ENCODE results near the gene PGM2.
A peak's percentile ranks its signal among the peaks of the same experiment; 100 is the strongest.
"Not testable (repeated sequence)": the region's sequence is repeated elsewhere in the genome, so short reads cannot be mapped to it uniquely, and the experiment has no call there.

PGM2 gene

DNA sequence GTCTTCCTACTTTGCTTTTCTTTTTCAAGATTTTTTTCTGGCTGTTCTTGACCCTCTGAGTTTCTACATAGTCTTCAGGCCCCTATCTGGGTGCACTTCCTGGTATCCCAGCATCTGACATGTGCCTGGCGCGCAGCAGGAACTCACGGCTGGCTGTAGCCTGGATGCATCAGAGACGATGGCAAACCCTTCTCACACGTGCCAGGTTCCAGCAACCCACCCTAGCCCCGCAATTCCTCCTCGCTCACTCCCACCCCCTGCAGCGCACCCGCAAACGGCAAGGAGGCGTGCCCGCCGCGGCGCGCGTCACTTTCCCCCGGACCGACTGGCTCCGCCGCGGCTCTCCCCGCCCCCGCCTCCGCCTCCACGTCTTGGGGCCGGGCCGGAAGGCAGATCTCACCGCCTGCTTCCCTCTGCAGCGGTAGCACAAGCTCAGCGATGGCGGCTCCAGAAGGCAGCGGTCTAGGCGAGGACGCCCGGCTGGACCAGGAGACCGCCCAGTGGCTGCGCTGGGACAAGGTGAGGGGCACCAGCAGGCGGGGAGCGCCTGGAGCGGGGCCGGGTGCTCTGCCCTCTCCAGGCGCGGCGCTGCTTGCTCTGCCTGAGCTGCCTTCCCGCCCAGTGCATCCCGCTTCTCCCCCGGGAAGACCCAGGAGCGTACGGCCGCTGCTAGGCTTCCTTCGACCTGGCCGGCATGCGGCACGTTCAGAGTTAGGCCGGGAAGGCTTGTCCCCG lies at the start of gene PGM2:
TSS of gene PGM2 (plus strand) at position 392 of the 735 bp plus-strand sequence. CDS start at position 439, 47 bp downstream.
- ChIA-PET POLR2A (interaction anchor here (0.6 to 1.6 kb wide), 3 partner anchors 12 to 66 kb away, joined by 3 to 8 read pairs (median 4); no protein-coding TSS in a partner anchor), CTCF (interaction anchor here (0.7 to 2.9 kb wide), 6 partner anchors 9 to 215 kb away, joined by 3 to 15 read pairs (median 4); no protein-coding TSS in a partner anchor)
- TF ChIP-seq, protein P1, sequence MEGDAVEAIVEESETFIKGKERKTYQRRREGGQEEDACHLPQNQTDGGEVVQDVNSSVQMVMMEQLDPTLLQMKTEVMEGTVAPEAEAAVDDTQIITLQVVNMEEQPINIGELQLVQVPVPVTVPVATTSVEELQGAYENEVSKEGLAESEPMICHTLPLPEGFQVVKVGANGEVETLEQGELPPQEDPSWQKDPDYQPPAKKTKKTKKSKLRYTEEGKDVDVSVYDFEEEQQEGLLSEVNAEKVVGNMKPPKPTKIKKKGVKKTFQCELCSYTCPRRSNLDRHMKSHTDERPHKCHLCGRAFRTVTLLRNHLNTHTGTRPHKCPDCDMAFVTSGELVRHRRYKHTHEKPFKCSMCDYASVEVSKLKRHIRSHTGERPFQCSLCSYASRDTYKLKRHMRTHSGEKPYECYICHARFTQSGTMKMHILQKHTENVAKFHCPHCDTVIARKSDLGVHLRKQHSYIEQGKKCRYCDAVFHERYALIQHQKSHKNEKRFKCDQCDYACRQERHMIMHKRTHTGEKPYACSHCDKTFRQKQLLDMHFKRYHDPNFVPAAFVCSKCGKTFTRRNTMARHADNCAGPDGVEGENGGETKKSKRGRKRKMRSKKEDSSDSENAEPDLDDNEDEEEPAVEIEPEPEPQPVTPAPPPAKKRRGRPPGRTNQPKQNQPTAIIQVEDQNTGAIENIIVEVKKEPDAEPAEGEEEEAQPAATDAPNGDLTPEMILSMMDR (IDR thresholded peaks at IDR 0.05; ENCODE audit: control extremely low read depth, extremely low read depth, low read depth, missing control alignments) = no peak
- peak; percentile 95 for DNase-seq (ENCODE audit: extremely low spot score)

DNA sequence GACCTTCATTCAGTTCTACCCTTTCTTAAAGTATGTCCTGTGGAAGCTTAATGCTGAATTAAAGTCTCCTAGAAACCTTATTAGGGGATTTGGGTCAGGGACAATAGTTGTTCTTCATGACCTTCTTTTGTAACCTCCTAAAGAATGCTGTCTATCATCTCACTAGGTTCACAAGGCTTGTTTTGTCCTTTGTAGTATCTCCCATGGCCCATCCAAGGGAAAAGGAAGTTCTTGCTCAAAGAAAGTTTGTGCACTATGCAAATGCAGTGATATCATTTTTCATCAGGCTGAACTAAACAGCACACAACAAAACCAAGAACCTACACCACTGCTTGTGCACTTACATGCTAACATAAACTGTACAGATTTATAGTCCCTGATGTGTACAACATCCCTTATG lies 46.6 kb upstream of the PGM2 start:
- ChIA-PET CTCF (no interaction called here), POLR2A (no interaction called here)
- DNase-seq (ENCODE audit: extremely low spot score) = no peak
- TF ChIP-seq, protein P1 (IDR thresholded peaks at IDR 0.05; ENCODE audit: control extremely low read depth, extremely low read depth, low read depth, missing control alignments) = no peak

DNA sequence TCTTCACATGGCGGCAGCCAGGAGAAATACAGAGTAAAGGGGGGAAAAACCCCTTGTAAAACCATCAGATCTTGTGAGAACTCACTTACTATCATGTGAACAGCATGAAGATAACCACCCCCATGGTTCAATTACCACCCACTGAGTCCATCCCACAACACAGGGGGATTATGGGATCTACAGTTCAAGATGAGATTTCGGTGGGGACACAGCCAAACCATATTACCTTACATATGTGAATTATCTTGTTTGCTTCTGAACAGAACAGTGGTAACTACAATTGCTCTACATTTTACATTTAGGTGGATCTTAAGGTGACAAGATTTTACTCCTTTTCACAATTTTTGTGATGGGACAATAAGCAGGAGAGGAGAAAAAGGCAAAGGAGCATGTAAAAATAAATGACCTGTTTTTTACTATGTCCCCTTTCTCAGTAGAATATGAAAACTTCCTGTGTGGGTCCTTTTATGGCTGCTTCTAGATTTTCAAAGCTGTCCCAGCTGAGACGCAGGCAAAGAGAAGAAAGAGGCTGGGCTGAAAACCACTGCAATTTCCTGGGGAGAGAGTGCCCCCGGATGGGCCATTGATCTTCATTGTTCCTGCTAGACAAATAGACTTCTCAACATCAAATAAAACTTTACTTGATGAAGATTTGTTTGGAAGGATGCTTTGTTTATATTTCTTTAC lies 45.9 kb upstream of the PGM2 start:
- ChIA-PET POLR2A (no interaction called here), CTCF (interaction anchor here (1.0 kb wide), 1 partner anchor 26 kb away, joined by 3 read pairs; no protein-coding TSS in a partner anchor)

DNA sequence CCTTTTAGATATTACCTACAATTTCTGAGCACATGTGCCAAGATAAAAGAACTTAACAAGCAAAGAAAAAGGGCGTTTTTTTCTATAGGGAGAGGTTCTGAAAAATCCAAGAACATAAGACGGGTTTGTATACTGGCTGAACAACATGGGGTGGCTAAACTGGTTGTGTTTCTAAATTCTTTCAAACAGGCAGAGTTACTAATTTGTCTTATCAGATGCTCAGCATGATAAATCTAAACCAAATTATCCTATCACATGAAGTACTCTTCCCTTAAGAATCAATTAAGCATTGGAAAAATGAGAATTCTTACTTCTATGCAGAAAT lies 45.4 kb upstream of the PGM2 start:
- CTCF ChIA-PET = interaction anchor here (1.0 kb wide), 1 partner anchor 27 kb away, joined by 3 read pairs; no protein-coding TSS in a partner anchor
- TF ChIP-seq, protein P1 (IDR thresholded peaks at IDR 0.05; ENCODE audit: control extremely low read depth, extremely low read depth, low read depth, missing control alignments) = no peak
- DNase-seq (ENCODE audit: extremely low spot score) = no peak
- POLR2A ChIA-PET = no interaction called here

More for the DNA sequence above, 45.9 kb upstream of the PGM2 start:
- TF ChIP-seq, protein P1 (IDR thresholded peaks at IDR 0.05; ENCODE audit: control extremely low read depth, extremely low read depth, low read depth, missing control alignments) = no peak
- DNase-seq (ENCODE audit: extremely low spot score) = no peak

DNA sequence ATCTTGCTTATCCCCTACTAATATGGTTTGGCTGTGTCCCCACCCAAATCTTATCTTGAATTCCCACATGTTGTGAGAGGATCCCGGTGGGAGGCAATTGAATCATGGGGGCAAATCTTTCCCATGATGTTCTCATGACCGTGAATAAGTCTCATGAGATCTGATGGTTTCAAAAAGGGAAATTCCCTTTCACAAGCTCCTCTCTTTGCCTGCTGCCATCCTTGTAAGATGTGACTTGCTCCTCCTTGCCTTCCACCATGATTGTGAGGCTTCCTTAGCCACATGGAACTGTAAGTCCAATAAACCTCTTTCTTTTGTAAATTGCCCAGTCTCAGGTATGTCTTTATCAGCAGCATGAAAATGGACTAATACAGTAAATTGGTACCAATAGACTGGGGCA lies 40.2 kb upstream of the PGM2 start:
- DNase-seq (ENCODE audit: extremely low spot score); POLR2A ChIA-PET: not testable (repeated sequence)
- CTCF ChIA-PET = interaction anchor here (1.3 to 1.4 kb wide), 3 partner anchors 10 to 183 kb away, joined by 3 to 7 read pairs (median 5); no protein-coding TSS in a partner anchor

DNA sequence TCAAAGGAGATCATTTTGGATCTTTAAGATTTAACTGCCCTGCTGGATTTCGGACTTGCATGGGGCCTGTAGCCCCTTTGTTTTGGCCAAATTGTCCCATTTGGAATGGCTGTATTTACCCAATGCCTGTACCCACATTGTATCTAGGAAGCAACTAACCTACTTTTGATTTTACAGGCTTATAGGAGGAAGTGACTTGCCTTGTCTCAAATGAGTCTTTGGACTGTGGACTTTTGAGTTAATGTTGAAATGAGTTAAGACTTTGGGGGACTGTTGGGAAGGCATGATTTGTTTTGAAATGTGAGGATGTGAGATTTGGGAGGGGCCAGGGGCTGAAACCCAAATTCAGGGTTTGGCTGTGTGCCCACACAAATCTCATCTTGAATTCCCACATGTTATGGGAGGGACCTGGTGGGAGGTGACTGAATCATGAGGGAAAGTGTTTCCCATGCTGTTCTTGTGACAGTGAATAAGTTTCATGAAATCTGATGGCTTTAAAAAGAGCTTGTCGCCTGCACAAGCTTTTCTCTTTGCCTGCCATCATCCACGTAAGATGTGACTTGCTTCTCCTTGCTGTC lies 38.5 kb upstream of the PGM2 start:
- DNase-seq (ENCODE audit: extremely low spot score); POLR2A ChIA-PET: not testable (repeated sequence)
- CTCF ChIA-PET = interaction anchor here (1.0 to 1.5 kb wide), 3 partner anchors 174 to 248 kb away, joined by 3 to 9 read pairs (median 3); no protein-coding TSS in a partner anchor

DNA sequence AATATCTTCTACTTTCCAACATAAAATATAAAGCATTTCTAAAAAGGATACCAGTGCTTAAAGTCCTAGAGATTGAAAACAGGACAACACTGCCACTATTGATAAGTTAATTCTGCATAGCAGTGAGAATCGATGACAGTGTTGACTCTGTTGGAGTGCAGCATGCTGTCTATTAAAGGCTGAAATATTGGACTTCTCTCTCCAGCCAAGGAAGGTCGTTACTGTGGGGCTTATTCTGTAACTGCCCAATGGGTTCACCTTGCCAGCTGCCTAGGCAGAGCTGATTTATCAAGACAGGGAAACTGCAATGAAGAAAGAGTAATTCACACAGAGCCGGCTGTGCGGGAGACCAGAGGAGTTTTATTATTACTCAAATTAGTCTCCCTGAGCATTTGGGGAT lies 37.7 kb upstream of the PGM2 start:
- DNase-seq (ENCODE audit: extremely low spot score) = no peak
- POLR2A ChIA-PET = no interaction called here
- TF ChIP-seq, protein P1 (IDR thresholded peaks at IDR 0.05; ENCODE audit: control extremely low read depth, extremely low read depth, low read depth, missing control alignments) = no peak
- CTCF ChIA-PET = interaction anchor here (1.2 to 1.5 kb wide), 2 partner anchors 11 to 13 kb away, joined by 3 to 5 read pairs; no protein-coding TSS in a partner anchor
